Natural killer cell (primary cell): ENCODE measurements around the gene ORM1. TPM values are rescaled to one million over a fixed set of nuclear protein-coding genes. Genes with fewer than 3 reads are reported as not detected.

Experiments used
- ATAC-seq, 3 donors: fragments of 150-1000 bp in 2 of 3; fragments of 200-7000 bp in 1 of 3; cut with Tn5 transposase; 1 replicate in 1 of 3; 2 replicates in 2 of 3; pipeline ENCODE4 v1.10.0; 2021; ENCODE audit warnings: mild to moderate bottlenecking in 2 of 3, moderate library complexity in 2 of 3
- DNase-seq, 2 donors: peaks; one replicate each; pipeline versions ENCODE4 v3.0.0 to v3.0.0-alpha.2; 2013 to 2021; ENCODE audit warnings: mixed read lengths in 1 of 2
- H3K27ac ChIP-seq: one replicate; pipeline ENCODE4 v1.5.1; 2013; ENCODE audit warnings: mild to moderate bottlenecking, low read length
- H3K27me3 ChIP-seq: one replicate; pipeline ENCODE4 v1.6.1; 2013; ENCODE audit warnings: low read length; ENCODE audit not compliant: control insufficient read depth, insufficient read depth
- H3K36me3 ChIP-seq: one replicate; pipeline ENCODE4 v1.6.1; 2013; ENCODE audit warnings: low read length; ENCODE audit not compliant: control insufficient read depth, insufficient read depth
- H3K4me1 ChIP-seq: one replicate; pipeline ENCODE4 v1.6.1; 2013; ENCODE audit warnings: low read length; ENCODE audit not compliant: control insufficient read depth, insufficient read depth
- H3K4me3 ChIP-seq: one replicate; pipeline ENCODE4 v1.5.1; 2013; ENCODE audit warnings: low read length
- H3K9me3 ChIP-seq: one replicate; pipeline ENCODE4 v1.6.1; 2013; ENCODE audit warnings: low read length; ENCODE audit not compliant: control insufficient read depth, insufficient read depth
- H3K27ac Mint-ChIP-seq, 2 donors: one replicate each; pipeline ENCODE4 v1.8.0; 2022; ENCODE audit warnings: mild to moderate bottlenecking in 2 of 2, mixed read lengths in 2 of 2, moderate library complexity in 1 of 2
- H3K27me3 Mint-ChIP-seq, 2 donors: one replicate each; pipeline ENCODE4 v1.8.0; 2022; ENCODE audit warnings: low read depth in 2 of 2, mixed read lengths in 2 of 2
- H3K36me3 Mint-ChIP-seq: one replicate; pipeline ENCODE4 v1.8.0; 2022; ENCODE audit warnings: mixed read lengths
- H3K4me1 Mint-ChIP-seq, 2 donors: one replicate each; pipeline ENCODE4 v1.8.0; 2022; ENCODE audit warnings: mixed read lengths in 2 of 2
- H3K4me3 Mint-ChIP-seq: one replicate; pipeline ENCODE4 v1.8.0; 2022; ENCODE audit warnings: mild to moderate bottlenecking, moderate library complexity, mixed read lengths
- H3K9me3 Mint-ChIP-seq, 2 donors: one replicate each; pipeline ENCODE4 v1.8.0; 2022; ENCODE audit warnings: mixed read lengths in 2 of 2
- CTCF ChIP-seq: fragments of 200-600 bp; IDR thresholded peaks from one replicate; pipeline ENCODE4 v1.8.0; 2022; ENCODE audit warnings: antibody characterized with exemption
- WGBS: methylation state at CpG from one replicate; pipeline ENCODE4 v1.1.7; 2013; ENCODE audit warnings: missing lambda C conversion rate; ENCODE audit not compliant: insufficient coverage; 5-methylcytosine and 5-hydroxymethylcytosine counted together
- intact Hi-C: fragments of 100-400 bp; cut with micrococcal nuclease; formaldehyde crosslinking; loops from one replicate; pipeline ENCODE4 v1.14.2; 2022
- total RNA-seq, 4 donors: library from RNA; stranded (reverse); fragments of 120-200 nt in 1 of 4; gene quantifications; one replicate each; pipeline versions ENCODE4 v1.2.3 to v1.2.4, GENCODE V29; 2013 to 2022

ORM1 gene
- total RNA-seq, 3 donors from 2014 or later (not counting 1 experiment from before 2014, with no cell fraction given): 1.00 TPM; not detected in 2

- no peak overlapping the region for H3K27ac ChIP-seq
- Mint-ChIP-seq H3K9me3 (no peaks in the 10 kb centered on the region), H3K27me3 (no peaks in the 10 kb centered on the region)
Measured at GRCh38 chr9:114343471-114344187, 20.7 kb downstream of the ORM1 start.

DNA sequence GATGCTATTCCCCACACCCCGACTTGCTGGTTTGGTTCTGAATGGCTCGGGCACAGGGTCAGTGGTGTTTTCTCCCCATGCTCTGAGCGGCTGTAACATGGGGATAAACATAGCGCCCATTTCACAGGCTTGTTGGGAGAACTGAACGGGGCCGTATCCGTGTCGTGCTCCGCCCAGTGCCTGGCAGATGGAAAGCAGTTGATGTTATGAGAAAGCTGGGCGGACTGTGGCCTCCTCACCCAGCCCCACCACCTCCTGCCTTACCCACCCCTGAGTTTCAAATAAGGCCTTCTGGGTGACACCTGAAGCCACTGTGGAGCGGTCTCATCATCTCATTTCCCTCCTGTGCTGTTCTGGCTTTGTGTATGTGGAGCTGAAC, 21.3 kb downstream of the ORM1 start:
- Mint-ChIP-seq H3K27ac (peak overlapping the region; percentile 77 to 84), H3K4me1 (peaks cover 43 to 60% of the 10 kb centered on the region in 2 donors), H3K36me3 (peaks cover 41% of the 10 kb centered on the region), H3K9me3 (no peaks in the 10 kb centered on the region), H3K27me3 (no peaks in the 10 kb centered on the region), H3K4me3 (no peak overlapping the region)
- ATAC-seq (no peak), DNase-seq (no peak)
- Histone ChIP-seq H3K36me3 (peaks cover 97% of the 10 kb centered on the region), H3K27ac (no peak overlapping the region), H3K4me3 (no peak overlapping the region), H3K9me3 (no peaks in the 10 kb centered on the region), H3K4me1 (peaks cover 26% of the 10 kb centered on the region), H3K27me3 (no peaks in the 10 kb centered on the region)
- no peak for TF ChIP-seq CTCF
- WGBS: 97% methylated on average over 11 of the region's 11 CpGs
- intact Hi-C loops: no loop called here

More at GRCh38 chr9:114343471-114344187, 20.7 kb downstream of the ORM1 start:
- H3K4me1 Mint-ChIP-seq: peaks cover 40 to 59% of the 10 kb centered on the region in 2 donors
- peaks cover 97% of the 10 kb centered on the region for H3K36me3 ChIP-seq
- H3K4me3 ChIP-seq: no peak overlapping the region
- intact Hi-C loops: no loop called here
- DNase-seq (no peak), ATAC-seq (no peak)
- H3K4me3 Mint-ChIP-seq: no peak overlapping the region
- WGBS: 95% methylated on average over 7 of the region's 9 CpGs
- H3K9me3 ChIP-seq: no peaks in the 10 kb centered on the region
- H3K36me3 Mint-ChIP-seq: peaks cover 38% of the 10 kb centered on the region
- H3K27me3 ChIP-seq: no peaks in the 10 kb centered on the region
- H3K27ac Mint-ChIP-seq: peak overlapping the region; percentile 77 to 84
- TF ChIP-seq CTCF: no peak
- peaks cover 20% of the 10 kb centered on the region for H3K4me1 ChIP-seq

DNA sequence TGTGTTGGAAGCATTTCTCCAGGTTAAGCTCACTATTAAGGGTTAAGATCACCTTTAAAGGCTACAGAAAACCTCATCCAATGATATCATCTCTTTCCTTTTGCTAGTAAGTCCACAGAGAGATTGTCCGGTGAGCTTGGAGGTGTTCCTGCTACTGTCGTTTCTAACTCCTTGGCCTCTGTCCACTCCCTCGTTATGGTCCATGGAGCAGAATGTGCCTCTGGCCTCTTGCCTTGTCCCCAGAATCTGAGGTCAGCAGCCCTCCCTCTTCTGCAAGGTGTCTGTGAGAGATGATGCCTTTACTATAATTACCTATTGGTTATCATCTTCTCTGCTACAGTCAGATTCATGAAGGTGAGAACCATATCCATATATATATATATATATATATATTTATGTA, 21.8 kb downstream of the ORM1 start:
- H3K27ac ChIP-seq: no peak overlapping the region
- 85% methylated on average over 3 of the region's 3 CpGs for WGBS
- H3K36me3 Mint-ChIP-seq: peaks cover 46% of the 10 kb centered on the region
- no peak overlapping the region for H3K4me3 ChIP-seq
- peaks cover 27% of the 10 kb centered on the region for H3K4me1 ChIP-seq
- H3K4me1 Mint-ChIP-seq: peaks cover 48 to 65% of the 10 kb centered on the region in 2 donors
- H3K27me3 Mint-ChIP-seq: no peaks in the 10 kb centered on the region
- H3K4me3 Mint-ChIP-seq: no peak overlapping the region
- no peak for TF ChIP-seq CTCF
- no peak for ATAC-seq
- H3K27me3 ChIP-seq: no peaks in the 10 kb centered on the region
- H3K9me3 ChIP-seq: no peaks in the 10 kb centered on the region
- peaks cover 97% of the 10 kb centered on the region for H3K36me3 ChIP-seq
- no peaks in the 10 kb centered on the region for H3K9me3 Mint-ChIP-seq
- intact Hi-C loops: no loop called here
- H3K27ac Mint-ChIP-seq: peak overlapping the region; percentile 77 to 84
- no peak for DNase-seq
